GM12874 (cell line): ENCODE measurements around the gene ADAMTS15.

Experiments
- CTCF ChIP-seq: IDR thresholded peaks from 2 replicates; pipeline ENCODE4 v1.5.1; 2011; ENCODE audit warnings: low read depth, mild to moderate bottlenecking, control low read depth, low read length, moderate library complexity; ENCODE audit not compliant: insufficient read depth

ADAMTS15 gene

DNA sequence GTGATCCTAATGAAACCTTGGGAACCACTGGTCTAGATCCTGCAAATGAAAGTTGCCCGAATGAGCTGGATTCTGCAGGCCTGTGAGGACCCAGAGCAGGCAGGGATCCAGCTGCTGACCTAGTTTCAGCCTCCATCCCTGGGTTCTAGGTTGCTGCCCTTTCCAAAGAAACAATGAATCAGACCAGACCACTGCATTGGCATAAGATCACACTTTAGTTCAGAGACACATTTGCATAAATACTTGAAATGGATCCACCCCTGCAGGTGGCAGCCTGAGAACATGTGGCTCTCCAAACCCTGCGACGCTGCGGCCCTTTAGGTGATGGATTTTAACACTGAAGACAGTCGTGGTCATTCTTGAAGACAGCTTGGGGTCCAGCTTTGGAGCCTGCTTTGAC lies 43.7 kb upstream of the ADAMTS15 start:
- TF ChIP-seq CTCF: no peak

DNA sequence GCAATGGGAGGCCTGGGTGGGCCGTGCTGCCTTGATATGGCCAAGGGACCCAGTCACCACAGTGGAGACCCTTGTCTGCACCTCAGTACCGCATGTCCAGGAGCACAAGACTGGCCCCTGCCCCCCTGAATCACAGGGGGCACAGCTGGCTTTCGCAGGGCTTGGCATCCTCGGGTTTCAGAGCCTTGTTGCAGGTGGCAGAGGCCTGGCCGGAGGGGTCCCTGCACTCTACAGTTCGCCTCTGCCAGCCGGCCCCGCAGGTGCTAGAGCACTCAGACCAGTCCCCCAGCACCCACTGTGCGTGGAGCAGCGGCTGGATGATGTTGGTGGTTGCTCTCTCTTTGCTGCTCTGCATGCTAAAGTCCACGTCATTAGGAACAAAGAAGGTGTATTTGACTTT lies 43.0 kb upstream of the ADAMTS15 start:
- TF ChIP-seq CTCF: no peak

GRCh38 chr11:130407978-130408377 lies 40.5 kb upstream of the ADAMTS15 start:
- TF ChIP-seq CTCF: no peak

GRCh38 chr11:130408401-130408890 lies 40.0 kb upstream of the ADAMTS15 start:
- no peak for TF ChIP-seq CTCF

DNA sequence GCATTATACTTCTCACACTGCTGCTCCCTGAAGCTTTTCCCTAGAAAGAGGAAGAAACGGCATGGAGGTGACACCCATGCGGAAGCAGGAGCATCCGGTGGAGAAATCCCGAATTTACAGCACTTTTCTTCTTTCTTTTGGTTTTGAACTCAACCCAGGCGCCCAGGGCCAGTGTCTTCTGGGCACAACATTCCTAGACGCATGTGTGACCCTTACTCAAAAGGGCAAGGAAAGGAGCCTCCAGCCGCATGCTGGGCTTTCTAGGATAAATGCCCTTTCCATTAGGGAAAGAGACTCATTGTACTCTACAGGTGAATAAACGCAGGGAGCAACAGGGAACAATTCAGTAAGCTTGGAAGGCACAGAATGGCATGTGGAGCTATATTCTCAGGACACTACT lies 39.5 kb upstream of the ADAMTS15 start:
- TF ChIP-seq CTCF: no peak

- no peak for TF ChIP-seq CTCF
Measured at GRCh38 chr11:130409594-130410388, 38.7 kb upstream of the ADAMTS15 start.

DNA sequence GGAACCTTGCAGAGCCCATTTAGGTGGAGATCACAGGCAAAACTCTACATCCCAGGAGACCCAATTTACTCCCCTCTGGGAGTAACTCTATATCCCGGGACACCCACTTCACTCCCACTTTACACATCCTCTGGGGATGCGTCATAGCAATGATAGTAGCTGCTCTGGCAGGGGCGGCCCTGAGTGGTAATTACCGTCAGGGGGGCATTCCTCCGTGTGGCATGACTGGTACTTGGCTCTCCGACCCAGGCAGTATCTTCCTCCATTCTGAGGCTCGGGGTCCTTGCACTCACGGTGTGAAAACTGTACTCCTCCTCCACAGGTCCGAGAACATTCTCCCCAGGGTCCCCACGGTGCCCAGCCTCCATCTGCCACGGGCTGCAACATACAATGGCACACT lies 37.2 kb upstream of the ADAMTS15 start:
- TF ChIP-seq CTCF: no peak
